ENCODE measurements around the gene KCNMB2.

The KCNMB2 gene

GRCh38 chr3:178625053-178625600 is 88.9 kb downstream of the KCNMB2 start:
- H3K27ac ChIP-seq (replicated peaks), result no peak overlapping the region
- no peak overlapping the region for H3K4me3 ChIP-seq (replicated peaks; ENCODE audit: insufficient read depth, low read length)
- H3K27me3 ChIP-seq (ENCODE audit: insufficient read depth, poor library complexity, severe bottlenecking), result no peaks in the 10 kb centered on the region
- no peak for DNase-seq (ENCODE audit: low read depth in 1 of 2, low spot score in 1 of 2)
- TF ChIP-seq SPI1 (IDR thresholded peaks at IDR 0.05; ENCODE audit: borderline replicate concordance, low read depth) (no peak), GABPA (IDR thresholded peaks at IDR 0.05; ENCODE audit: low read depth) (no peak), CTCF (IDR thresholded peaks at IDR 0.05; ENCODE audit: insufficient read depth, low read length) (no peak), POLR2AphosphoS5 (IDR thresholded peaks at IDR 0.05; ENCODE audit: low read depth) (no peak), REST (IDR thresholded peaks at IDR 0.05; ENCODE audit: insufficient replicate concordance, low read depth) (no peak)

GRCh38 chr3:178628037-178628436 is 91.8 kb downstream of the KCNMB2 start:
- H3K27ac ChIP-seq (replicated peaks), result no peak overlapping the region
- no peak for DNase-seq (ENCODE audit: low read depth in 1 of 2, low spot score in 1 of 2)
- no peak overlapping the region for H3K4me3 ChIP-seq (replicated peaks; ENCODE audit: insufficient read depth, low read length)
- H3K27me3 ChIP-seq (ENCODE audit: insufficient read depth, poor library complexity, severe bottlenecking), result no peaks in the 10 kb centered on the region
- no peak for TF ChIP-seq REST (IDR thresholded peaks at IDR 0.05; ENCODE audit: insufficient replicate concordance, low read depth)
- TF ChIP-seq SPI1 (IDR thresholded peaks at IDR 0.05; ENCODE audit: borderline replicate concordance, low read depth), result no peak
- no peak for TF ChIP-seq CTCF (IDR thresholded peaks at IDR 0.05; ENCODE audit: insufficient read depth, low read length)
- TF ChIP-seq POLR2AphosphoS5 (IDR thresholded peaks at IDR 0.05; ENCODE audit: low read depth), result no peak
- no peak for TF ChIP-seq GABPA (IDR thresholded peaks at IDR 0.05; ENCODE audit: low read depth)

GRCh38 chr3:178629430-178630178 is 93.4 kb downstream of the KCNMB2 start:
- Histone ChIP-seq H3K27ac (replicated peaks) (no peak overlapping the region), H3K4me3 (replicated peaks; ENCODE audit: insufficient read depth, low read length) (no peak overlapping the region), H3K27me3 (ENCODE audit: insufficient read depth, poor library complexity, severe bottlenecking) (no peaks in the 10 kb centered on the region)
- DNase-seq (ENCODE audit: low read depth in 1 of 2, low spot score in 1 of 2), result no peak
- TF ChIP-seq POLR2AphosphoS5 (IDR thresholded peaks at IDR 0.05; ENCODE audit: low read depth), result no peak
- TF ChIP-seq REST (IDR thresholded peaks at IDR 0.05; ENCODE audit: insufficient replicate concordance, low read depth), result no peak

All from HL-60 (cell line).